Spinal cord (tissue), 10 donors: ENCODE results near the gene DACH2. TPM values are rescaled to one million over a fixed set of nuclear protein-coding genes. Genes with fewer than 3 reads are reported as not detected.

Experiments
- DNase-seq, 6 donors: peaks; one replicate each; pipeline versions ENCODE4 v3.0.0 to v3.0.0-alpha.2; 2013 to 2015; ENCODE audit warnings: low spot score in 6 of 6, low read depth in 4 of 6
- H3K27ac ChIP-seq: one replicate; pipeline ENCODE4 v1.5.1; 2013; ENCODE audit warnings: low read depth, low read length, control low read depth
- H3K27me3 ChIP-seq: one replicate; pipeline ENCODE4 v1.6.1; 2013; ENCODE audit warnings: low read length; ENCODE audit not compliant: control insufficient read depth, insufficient read depth
- H3K36me3 ChIP-seq: one replicate; pipeline ENCODE4 v1.6.1; 2013; ENCODE audit warnings: low read length; ENCODE audit not compliant: control insufficient read depth, insufficient read depth
- H3K4me1 ChIP-seq: one replicate; pipeline ENCODE4 v1.6.1; 2013; ENCODE audit warnings: low read length; ENCODE audit not compliant: control insufficient read depth, insufficient read depth
- H3K4me3 ChIP-seq: one replicate; pipeline ENCODE4 v1.5.1; 2013; ENCODE audit warnings: low read depth, low read length, control low read depth
- H3K9me3 ChIP-seq: one replicate; pipeline ENCODE4 v1.6.1; 2013; ENCODE audit warnings: low read length; ENCODE audit not compliant: control insufficient read depth, insufficient read depth
- WGBS: methylation state at CpG from one replicate; pipeline ENCODE4 v1.1.5; 2013; ENCODE audit warnings: missing lambda C conversion rate; ENCODE audit not compliant: insufficient coverage; 5-methylcytosine and 5-hydroxymethylcytosine counted together
- polyA plus RNA-seq, 2 donors: library from polyadenylated mRNA; unstranded; fragments of 120-200 nt; gene quantifications; one replicate each; pipeline ENCODE4 v1.2.1, GENCODE V29; 2013; ENCODE audit not compliant: insufficient read length in 2 of 2
- total RNA-seq, 2 donors: library from RNA; depleted of rRNA in 1 of 2; stranded (reverse); fragments of 120-200 nt in 1 of 2; fragments of >200 nt in 1 of 2; gene quantifications; one replicate each; pipeline versions ENCODE4 v1.2.3 to v1.2.4, GENCODE V29; 2013 to 2014
- donor health status: healthy.

The DACH2 gene
- total and polyA plus RNA-seq, 4 donors = 5.4 to 9.1 (median 7.8) TPM

- H3K27me3 ChIP-seq = no peaks in the 10 kb centered on the region
- no CpG with 5 or more reads among the region's 3 CpGs for WGBS
- no peaks in the 10 kb centered on the region for H3K4me1 ChIP-seq
- no peaks in the 10 kb centered on the region for H3K9me3 ChIP-seq
- no peaks in the 10 kb centered on the region for H3K36me3 ChIP-seq
- DNase-seq = no peak
- H3K27ac ChIP-seq = no peak overlapping the region
- no peak overlapping the region for H3K4me3 ChIP-seq
Observed at GRCh38 chrX:86215260-86215659, 67.0 kb downstream of the DACH2 start.

- Histone ChIP-seq H3K27me3 (no peaks in the 10 kb centered on the region), H3K9me3 (peaks cover 2% of the 10 kb centered on the region), H3K36me3 (no peaks in the 10 kb centered on the region), H3K27ac (no peak overlapping the region), H3K4me1 (no peaks in the 10 kb centered on the region), H3K4me3 (no peak overlapping the region)
- WGBS = 65% methylated on average over 6 of the region's 6 CpGs
- DNase-seq = no peak
Observed at GRCh38 chrX:86237482-86237881, 89.2 kb downstream of the DACH2 start.

- Histone ChIP-seq H3K4me1 (no peaks in the 10 kb centered on the region), H3K4me3 (no peak overlapping the region), H3K9me3 (peaks cover 2% of the 10 kb centered on the region), H3K36me3 (no peaks in the 10 kb centered on the region), H3K27me3 (no peaks in the 10 kb centered on the region), H3K27ac (no peak overlapping the region)
- WGBS = 100% methylated on average over 1 of the region's 1 CpG
- no peak for DNase-seq
Observed at GRCh38 chrX:86241547-86241946, 93.3 kb downstream of the DACH2 start.

GRCh38 chrX:86263526-86263925 lies 115.3 kb downstream of the DACH2 start:
- no peak overlapping the region for H3K27ac ChIP-seq
- no peaks in the 10 kb centered on the region for H3K4me1 ChIP-seq
- H3K36me3 ChIP-seq = no peaks in the 10 kb centered on the region
- no peaks in the 10 kb centered on the region for H3K27me3 ChIP-seq
- H3K9me3 ChIP-seq = no peaks in the 10 kb centered on the region
- DNase-seq = peak in 2 of 6 donors; percentile 1 to 2
- H3K4me3 ChIP-seq = no peak overlapping the region

- no peak for DNase-seq
- H3K27me3 ChIP-seq = no peaks in the 10 kb centered on the region
- no peaks in the 10 kb centered on the region for H3K9me3 ChIP-seq
- no peaks in the 10 kb centered on the region for H3K4me1 ChIP-seq
- no peak overlapping the region for H3K4me3 ChIP-seq
- H3K36me3 ChIP-seq = no peaks in the 10 kb centered on the region
- no peak overlapping the region for H3K27ac ChIP-seq
- WGBS = 62% methylated on average over 8 of the region's 10 CpGs
Observed at GRCh38 chrX:86295293-86295692, 147.0 kb downstream of the DACH2 start.

- Histone ChIP-seq H3K36me3 (no peaks in the 10 kb centered on the region), H3K9me3 (peaks cover 6% of the 10 kb centered on the region), H3K27ac (no peak overlapping the region), H3K4me1 (no peaks in the 10 kb centered on the region), H3K4me3 (no peak overlapping the region), H3K27me3 (no peaks in the 10 kb centered on the region)
- no peak for DNase-seq
- 86% methylated on average over 1 of the region's 3 CpGs for WGBS
Observed at GRCh38 chrX:86322913-86323312, 174.7 kb downstream of the DACH2 start.

GRCh38 chrX:86329174-86329573 lies 180.9 kb downstream of the DACH2 start:
- Histone ChIP-seq H3K4me3 (no peak overlapping the region), H3K36me3 (no peaks in the 10 kb centered on the region), H3K27me3 (no peaks in the 10 kb centered on the region), H3K27ac (no peak overlapping the region), H3K4me1 (no peaks in the 10 kb centered on the region), H3K9me3 (no peaks in the 10 kb centered on the region)
- 83% methylated on average over 1 of the region's 1 CpG for WGBS
- peak in 1 of 6 donors; percentile 1 for DNase-seq

GRCh38 chrX:86348669-86349068 lies 200.4 kb downstream of the DACH2 start:
- no peak for DNase-seq
- H3K9me3 ChIP-seq = no peaks in the 10 kb centered on the region
- H3K27me3 ChIP-seq = no peaks in the 10 kb centered on the region
- no peak overlapping the region for H3K27ac ChIP-seq
- no peak overlapping the region for H3K4me3 ChIP-seq
- H3K4me1 ChIP-seq = no peaks in the 10 kb centered on the region
- no peaks in the 10 kb centered on the region for H3K36me3 ChIP-seq
- 43% methylated on average over 4 of the region's 4 CpGs for WGBS

GRCh38 chrX:86349115-86349514 lies 200.9 kb downstream of the DACH2 start:
- no peak for DNase-seq
- Histone ChIP-seq H3K27ac (no peak overlapping the region), H3K4me3 (no peak overlapping the region), H3K4me1 (no peaks in the 10 kb centered on the region), H3K9me3 (no peaks in the 10 kb centered on the region), H3K36me3 (no peaks in the 10 kb centered on the region), H3K27me3 (no peaks in the 10 kb centered on the region)
- 59% methylated on average over 9 of the region's 11 CpGs for WGBS

GRCh38 chrX:86369847-86370630 lies 221.8 kb downstream of the DACH2 start:
- Histone ChIP-seq H3K9me3 (no peaks in the 10 kb centered on the region), H3K4me1 (no peaks in the 10 kb centered on the region), H3K27me3 (no peaks in the 10 kb centered on the region), H3K4me3 (no peak overlapping the region), H3K27ac (no peak overlapping the region), H3K36me3 (no peaks in the 10 kb centered on the region)
- peak in 1 of 6 donors; percentile 20 for DNase-seq
- no CpG with 5 or more reads among the region's 3 CpGs for WGBS
